HEK293T (cell line): ENCODE measurements around the gene ANKRD36C.
"Not testable (repeated sequence)": the region's sequence is repeated elsewhere in the genome, so short reads cannot be mapped to it uniquely, and the experiment has no call there.

Experiments used
- ARNT ChIP-seq: fragments of 450-650 bp; IDR thresholded peaks from 2 replicates; pipeline ENCODE4 v1.6.1; 2017; ENCODE audit warnings: mild to moderate bottlenecking
- BHLHE40 ChIP-seq: fragments of 450-650 bp; IDR thresholded peaks from 2 replicates; pipeline ENCODE4 v1.6.1; 2016; ENCODE audit warnings: mild to moderate bottlenecking, moderate library complexity, borderline replicate concordance
- CTBP1 ChIP-seq: fragments of 450-650 bp; IDR thresholded peaks from 2 replicates; pipeline ENCODE4 v1.6.1; 2016; ENCODE audit warnings: borderline replicate concordance
- ELF4 ChIP-seq: fragments of 450-650 bp; IDR thresholded peaks from 2 replicates; pipeline ENCODE4 v1.6.1; 2017; ENCODE audit warnings: antibody characterized with exemption
- FOXA1 ChIP-seq: fragments of 450-650 bp; IDR thresholded peaks from 2 replicates; pipeline ENCODE4 v1.6.1; 2016; ENCODE audit warnings: mild to moderate bottlenecking
- FOXM1 ChIP-seq: fragments of 450-650 bp; IDR thresholded peaks from 2 replicates; pipeline ENCODE4 v1.6.1; 2017; ENCODE audit warnings: mild to moderate bottlenecking, borderline replicate concordance
- HDGF ChIP-seq: fragments of 450-650 bp; IDR thresholded peaks from 2 replicates; pipeline ENCODE4 v1.6.1; 2017; ENCODE audit warnings: antibody characterized with exemption, borderline replicate concordance
- L3MBTL2 ChIP-seq: fragments of 450-650 bp; conservative IDR thresholded peaks from 2 replicates; pipeline ENCODE4 v1.6.1; 2016; ENCODE audit warnings: mild to moderate bottlenecking
- NFRKB ChIP-seq: fragments of 450-650 bp; IDR thresholded peaks from 2 replicates; pipeline ENCODE4 v1.6.1; 2016; ENCODE audit warnings: mild to moderate bottlenecking, moderate library complexity
- SUZ12 ChIP-seq: fragments of 450-650 bp; IDR thresholded peaks from 2 replicates; pipeline ENCODE4 v1.6.1; 2016; ENCODE audit warnings: mild to moderate bottlenecking
- TARDBP ChIP-seq: fragments of 450-650 bp; IDR thresholded peaks from 2 replicates; pipeline ENCODE4 v1.6.1; 2016
- ZNF384 ChIP-seq: fragments of 450-650 bp; IDR thresholded peaks from 2 replicates; pipeline ENCODE4 v1.6.1; 2016

DNA sequence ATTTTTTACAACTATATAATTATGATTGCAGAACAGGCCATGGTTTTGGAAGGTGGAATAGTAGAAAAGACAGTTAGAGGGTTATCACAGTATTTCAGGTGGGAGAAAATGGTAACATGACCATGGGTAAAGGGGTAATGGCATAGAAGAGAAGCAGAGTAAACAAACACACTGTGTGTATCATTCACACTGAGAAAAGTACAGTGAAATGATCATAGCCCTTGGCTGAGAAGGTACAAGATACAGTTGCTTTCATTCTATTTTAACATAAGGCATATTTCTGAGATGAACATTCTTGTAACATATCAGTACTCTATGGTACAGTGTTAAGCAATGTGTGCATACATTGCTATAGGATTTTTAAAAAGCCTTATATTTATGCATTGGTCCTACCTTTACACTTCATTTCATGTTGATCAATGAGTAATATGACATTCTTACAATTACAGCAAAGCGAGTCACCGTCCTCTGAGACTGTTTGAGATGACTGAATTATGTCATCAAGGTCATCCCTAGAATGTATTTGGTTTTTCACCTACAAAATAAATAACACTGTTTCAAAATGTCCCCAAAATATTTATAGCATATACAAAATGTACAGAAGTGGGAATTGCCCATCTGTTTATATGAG lies 124.5 kb downstream of the ANKRD36C start:
- TF ChIP-seq NFRKB, FOXM1, ELF4, ZNF384, ARNT, HDGF, L3MBTL2, SUZ12, FOXA1, CTBP1, BHLHE40, TARDBP: not testable (repeated sequence)
